ENCODE data around the gene B3GNT5. TPM values are rescaled to one million over a fixed set of nuclear protein-coding genes. Genes with fewer than 3 reads are reported as not detected.

B3GNT5 gene
- total and polyA plus RNA-seq, 2 donors (not counting 1 experiment from before 2014, with no cell fraction given), result 0.07 to 0.37 TPM

DNA sequence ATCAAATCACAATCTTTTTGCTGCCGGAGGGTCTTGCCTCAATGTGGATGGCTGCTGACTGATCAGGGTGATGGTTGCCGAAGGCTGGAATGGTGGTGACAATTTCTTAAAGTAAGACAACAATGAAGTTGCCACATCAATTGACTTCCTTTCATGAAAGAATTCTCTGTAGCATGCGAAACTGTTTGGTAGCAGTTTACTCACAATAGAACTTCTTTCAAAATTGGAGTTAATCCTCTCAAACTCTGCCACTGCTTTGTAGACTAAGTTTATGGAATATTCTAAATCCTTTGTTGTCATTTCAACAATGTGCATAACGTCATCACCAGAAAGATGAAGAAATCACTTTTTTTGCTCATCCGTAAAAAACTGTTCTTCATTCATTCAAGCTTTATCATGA lies 65.8 kb downstream of the B3GNT5 start:
- H3K27ac Mint-ChIP-seq, result no peak overlapping the region
- H3K9me3 ChIP-seq (ENCODE audit: control extremely low read depth in 1 of 3, control insufficient read depth in 2 of 3, insufficient read depth in 1 of 3, low read length in 2 of 3), result no peaks in the 10 kb centered on the region
- no peak for TF ChIP-seq EZH2 (IDR thresholded peaks at IDR 0.05; ENCODE audit: borderline replicate concordance, insufficient read depth, low read depth, low read length, poor library complexity, severe bottlenecking)
- TF ChIP-seq, protein P1, sequence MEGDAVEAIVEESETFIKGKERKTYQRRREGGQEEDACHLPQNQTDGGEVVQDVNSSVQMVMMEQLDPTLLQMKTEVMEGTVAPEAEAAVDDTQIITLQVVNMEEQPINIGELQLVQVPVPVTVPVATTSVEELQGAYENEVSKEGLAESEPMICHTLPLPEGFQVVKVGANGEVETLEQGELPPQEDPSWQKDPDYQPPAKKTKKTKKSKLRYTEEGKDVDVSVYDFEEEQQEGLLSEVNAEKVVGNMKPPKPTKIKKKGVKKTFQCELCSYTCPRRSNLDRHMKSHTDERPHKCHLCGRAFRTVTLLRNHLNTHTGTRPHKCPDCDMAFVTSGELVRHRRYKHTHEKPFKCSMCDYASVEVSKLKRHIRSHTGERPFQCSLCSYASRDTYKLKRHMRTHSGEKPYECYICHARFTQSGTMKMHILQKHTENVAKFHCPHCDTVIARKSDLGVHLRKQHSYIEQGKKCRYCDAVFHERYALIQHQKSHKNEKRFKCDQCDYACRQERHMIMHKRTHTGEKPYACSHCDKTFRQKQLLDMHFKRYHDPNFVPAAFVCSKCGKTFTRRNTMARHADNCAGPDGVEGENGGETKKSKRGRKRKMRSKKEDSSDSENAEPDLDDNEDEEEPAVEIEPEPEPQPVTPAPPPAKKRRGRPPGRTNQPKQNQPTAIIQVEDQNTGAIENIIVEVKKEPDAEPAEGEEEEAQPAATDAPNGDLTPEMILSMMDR (IDR thresholded peaks at IDR 0.05), result no peak
- no peak overlapping the region for H3K27ac ChIP-seq (ENCODE audit: low read length in 2 of 2)
- no peaks in the 10 kb centered on the region for H4K20me1 ChIP-seq (ENCODE audit: control insufficient read depth, insufficient read depth, low read length, poor library complexity, severe bottlenecking)
- H3K4me3 Mint-ChIP-seq, result no peak overlapping the region
- POLR2A ChIA-PET, result no interaction called here
- H3K36me3 ChIP-seq (replicated peaks in 1 of 2; ENCODE audit: control extremely low read depth in 1 of 2, control insufficient read depth in 1 of 2, extremely low read depth in 1 of 2, insufficient read depth in 2 of 2, low read length in 1 of 2), result no peaks in the 10 kb centered on the region
- H3K27me3 Mint-ChIP-seq, result no peaks in the 10 kb centered on the region
- intact Hi-C loops (cut with micrococcal nuclease), result no loop called here
- CTCF ChIA-PET, result no interaction called here
- no peaks in the 10 kb centered on the region for H3K79me2 ChIP-seq (ENCODE audit: control insufficient read depth, insufficient read depth, low read length)
- 100% methylated on average over 2 of the region's 5 CpGs for WGBS (ENCODE audit: insufficient coverage)
- DNase-seq (no peak), ATAC-seq (ENCODE audit: low read depth) (no peak)
- H3K27me3 ChIP-seq (replicated peaks in 1 of 4; ENCODE audit: control extremely low read depth in 1 of 4, control insufficient read depth in 3 of 4, insufficient read depth in 4 of 4, low read length in 3 of 4), result no peaks in the 10 kb centered on the region
- H3K9me3 Mint-ChIP-seq (ENCODE audit: insufficient read depth), result no peaks in the 10 kb centered on the region
- no peak overlapping the region for H2AFZ ChIP-seq (ENCODE audit: insufficient read depth, low read depth, low read length, poor library complexity, severe bottlenecking)
- no peaks in the 10 kb centered on the region for H3K4me1 Mint-ChIP-seq
- no peak overlapping the region for H3K9ac ChIP-seq (ENCODE audit: low read length)
- H3K4me3 ChIP-seq (ENCODE audit: control extremely low read depth in 1 of 5, extremely low read depth in 1 of 5, insufficient read depth in 1 of 5, low read depth in 2 of 5, low read length in 4 of 5), result no peak overlapping the region
- H3K4me2 ChIP-seq (replicated peaks; ENCODE audit: low read depth, low read length, poor library complexity, severe bottlenecking), result no peak overlapping the region
- no peaks in the 10 kb centered on the region for H3K4me1 ChIP-seq (ENCODE audit: control insufficient read depth in 2 of 2, insufficient read depth in 2 of 2, low read length in 2 of 2)

GRCh38 chr3:183319371-183319770 lies 66.3 kb downstream of the B3GNT5 start:
- no peak overlapping the region for H3K9ac ChIP-seq (ENCODE audit: low read length)
- H3K27me3 Mint-ChIP-seq, result no peaks in the 10 kb centered on the region
- intact Hi-C loops (cut with micrococcal nuclease), result no loop called here
- no peak overlapping the region for H3K27ac Mint-ChIP-seq
- no peaks in the 10 kb centered on the region for H3K36me3 ChIP-seq (replicated peaks in 1 of 2; ENCODE audit: control extremely low read depth in 1 of 2, control insufficient read depth in 1 of 2, extremely low read depth in 1 of 2, insufficient read depth in 2 of 2, low read length in 1 of 2)
- H3K79me2 ChIP-seq (ENCODE audit: control insufficient read depth, insufficient read depth, low read length), result no peaks in the 10 kb centered on the region
- ChIA-PET CTCF (no interaction called here), POLR2A (no interaction called here)
- H3K27me3 ChIP-seq (replicated peaks in 1 of 4; ENCODE audit: control extremely low read depth in 1 of 4, control insufficient read depth in 3 of 4, insufficient read depth in 4 of 4, low read length in 3 of 4), result no peaks in the 10 kb centered on the region
- H3K4me1 Mint-ChIP-seq, result no peaks in the 10 kb centered on the region
- no peaks in the 10 kb centered on the region for H3K9me3 Mint-ChIP-seq (ENCODE audit: insufficient read depth)
- no peak overlapping the region for H3K4me3 ChIP-seq (ENCODE audit: control extremely low read depth in 1 of 5, extremely low read depth in 1 of 5, insufficient read depth in 1 of 5, low read depth in 2 of 5, low read length in 4 of 5)
- H3K4me2 ChIP-seq (replicated peaks; ENCODE audit: low read depth, low read length, poor library complexity, severe bottlenecking), result no peak overlapping the region
- no peaks in the 10 kb centered on the region for H4K20me1 ChIP-seq (ENCODE audit: control insufficient read depth, insufficient read depth, low read length, poor library complexity, severe bottlenecking)
- no peak for DNase-seq
- no peak overlapping the region for H3K27ac ChIP-seq (ENCODE audit: low read length in 2 of 2)
- no peak overlapping the region for H2AFZ ChIP-seq (ENCODE audit: insufficient read depth, low read depth, low read length, poor library complexity, severe bottlenecking)
- no peaks in the 10 kb centered on the region for H3K4me1 ChIP-seq (ENCODE audit: control insufficient read depth in 2 of 2, insufficient read depth in 2 of 2, low read length in 2 of 2)
- ATAC-seq (ENCODE audit: low read depth), result no peak
- no peak overlapping the region for H3K4me3 Mint-ChIP-seq
- H3K9me3 ChIP-seq (ENCODE audit: control extremely low read depth in 1 of 3, control insufficient read depth in 2 of 3, insufficient read depth in 1 of 3, low read length in 2 of 3), result no peaks in the 10 kb centered on the region
- TF ChIP-seq, protein P1 (IDR thresholded peaks at IDR 0.05), result no peak
- no peak for TF ChIP-seq EZH2 (IDR thresholded peaks at IDR 0.05; ENCODE audit: borderline replicate concordance, insufficient read depth, low read depth, low read length, poor library complexity, severe bottlenecking)

Small RNA genes within 50 kb of the gene (small RNA-seq; reads per million reads assigned to genes)
- not detected for gene RNA5SP151 (ENCODE audit: insufficient read length, low read depth, low replicate concordance)

Other genes starting within 250 kb of the B3GNT5 start
- 32.8 and 36.3 TPM in 2 replicates for gene MCCC1, start 153.8 kb upstream of the B3GNT5 start, total RNA-seq
- gene MCCC1, start 153.8 kb upstream of the B3GNT5 start, polyA plus RNA-seq, result 12.9 and 14.3 TPM in 2 replicates
- gene LAMP3, start 90.5 kb upstream of the B3GNT5 start, total RNA-seq, result 0.30 TPM in 1 of 2 replicates, not detected in the other
- gene LAMP3, start 90.5 kb upstream of the B3GNT5 start, polyA plus RNA-seq, result 0.09 and 0.72 TPM in 2 replicates
- 1.5 and 1.6 TPM in 2 replicates for gene MCF2L2, start 175.4 kb downstream of the B3GNT5 start, total RNA-seq
- gene MCF2L2, start 175.4 kb downstream of the B3GNT5 start, polyA plus RNA-seq, result 0.03 TPM in 1 of 2 replicates, not detected in the other

Data from B cell (primary cell).